Astrocyte (in vitro differentiated cells and primary cell): ENCODE data around the gene GBX1.

ENCODE experiments used
- CTCF ChIP-seq: IDR thresholded peaks from 2 replicates; pipeline ENCODE4 v1.5.1; 2011; ENCODE audit warnings: low read depth, mild to moderate bottlenecking, inconsistent platforms, low read length, moderate library complexity; ENCODE audit not compliant: insufficient read depth
- EZH2 ChIP-seq: IDR thresholded peaks from 2 replicates; pipeline ENCODE4 v1.6.1; 2012; ENCODE audit warnings: mild to moderate bottlenecking, low read length, inconsistent platforms; ENCODE audit not compliant: insufficient read depth

DNA sequence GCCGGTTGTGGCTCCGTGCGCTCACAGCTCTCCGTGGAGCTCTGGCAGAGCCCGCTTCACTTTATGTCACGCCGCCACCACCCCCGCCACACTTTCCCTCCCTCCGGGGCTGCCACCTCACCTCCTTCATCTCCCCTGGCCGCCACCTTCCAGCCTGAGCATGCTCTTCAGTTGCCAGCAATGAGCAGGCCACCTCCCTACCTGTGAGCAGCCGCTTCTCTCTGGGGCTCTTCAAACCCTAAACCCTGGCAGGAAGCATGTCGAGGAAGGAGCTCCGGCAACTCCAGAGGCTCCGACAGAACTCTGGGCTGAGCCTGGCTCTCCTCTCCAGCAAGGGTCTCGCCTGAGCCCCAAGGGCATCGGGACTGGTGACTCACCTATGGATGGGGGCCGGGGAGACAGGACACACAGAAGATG is 36.7 kb downstream of the GBX1 start:
- no peak for TF ChIP-seq CTCF
- no peak for TF ChIP-seq EZH2
